ENCODE data around the gene SFRP5. TPM values are rescaled to one million over a fixed set of nuclear protein-coding genes. Genes with fewer than 3 reads are reported as not detected.

Gene SFRP5
- total and polyA plus RNA-seq, 10 of the 15 experiments (the other 5 are each of a cell fraction or from before 2014, with no cell fraction given): not detected

- TF ChIP-seq, protein P1, sequence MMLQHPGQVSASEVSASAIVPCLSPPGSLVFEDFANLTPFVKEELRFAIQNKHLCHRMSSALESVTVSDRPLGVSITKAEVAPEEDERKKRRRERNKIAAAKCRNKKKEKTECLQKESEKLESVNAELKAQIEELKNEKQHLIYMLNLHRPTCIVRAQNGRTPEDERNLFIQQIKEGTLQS (IDR thresholded peaks at IDR 0.05; ENCODE audit: borderline replicate concordance, extremely low read depth, low read depth, low read length): no peak
- TF ChIP-seq RUNX3 (IDR thresholded peaks at IDR 0.05; ENCODE audit: low read length) (no peak), FOXK2 (IDR thresholded peaks at IDR 0.05) (no peak), WRNIP1 (IDR thresholded peaks at IDR 0.05; ENCODE audit: borderline replicate concordance, low read depth, low read length) (no peak)
- TF ChIP-seq, protein P2, sequence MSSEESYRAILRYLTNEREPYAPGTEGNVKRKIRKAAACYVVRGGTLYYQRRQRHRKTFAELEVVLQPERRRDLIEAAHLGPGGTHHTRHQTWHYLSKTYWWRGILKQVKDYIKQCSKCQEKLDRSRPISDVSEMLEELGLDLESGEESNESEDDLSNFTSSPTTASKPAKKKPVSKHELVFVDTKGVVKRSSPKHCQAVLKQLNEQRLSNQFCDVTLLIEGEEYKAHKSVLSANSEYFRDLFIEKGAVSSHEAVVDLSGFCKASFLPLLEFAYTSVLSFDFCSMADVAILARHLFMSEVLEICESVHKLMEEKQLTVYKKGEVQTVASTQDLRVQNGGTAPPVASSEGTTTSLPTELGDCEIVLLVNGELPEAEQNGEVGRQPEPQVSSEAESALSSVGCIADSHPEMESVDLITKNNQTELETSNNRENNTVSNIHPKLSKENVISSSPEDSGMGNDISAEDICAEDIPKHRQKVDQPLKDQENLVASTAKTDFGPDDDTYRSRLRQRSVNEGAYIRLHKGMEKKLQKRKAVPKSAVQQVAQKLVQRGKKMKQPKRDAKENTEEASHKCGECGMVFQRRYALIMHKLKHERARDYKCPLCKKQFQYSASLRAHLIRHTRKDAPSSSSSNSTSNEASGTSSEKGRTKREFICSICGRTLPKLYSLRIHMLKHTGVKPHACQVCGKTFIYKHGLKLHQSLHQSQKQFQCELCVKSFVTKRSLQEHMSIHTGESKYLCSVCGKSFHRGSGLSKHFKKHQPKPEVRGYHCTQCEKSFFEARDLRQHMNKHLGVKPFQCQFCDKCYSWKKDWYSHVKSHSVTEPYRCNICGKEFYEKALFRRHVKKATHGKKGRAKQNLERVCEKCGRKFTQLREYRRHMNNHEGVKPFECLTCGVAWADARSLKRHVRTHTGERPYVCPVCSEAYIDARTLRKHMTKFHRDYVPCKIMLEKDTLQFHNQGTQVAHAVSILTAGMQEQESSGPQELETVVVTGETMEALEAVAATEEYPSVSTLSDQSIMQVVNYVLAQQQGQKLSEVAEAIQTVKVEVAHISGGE (CRISPR knock-in tag; IDR thresholded peaks at IDR 0.05): no peak
Observed at GRCh38 chr10:97784200-97784810, 12.5 kb upstream of the SFRP5 start (continued).

DNA sequence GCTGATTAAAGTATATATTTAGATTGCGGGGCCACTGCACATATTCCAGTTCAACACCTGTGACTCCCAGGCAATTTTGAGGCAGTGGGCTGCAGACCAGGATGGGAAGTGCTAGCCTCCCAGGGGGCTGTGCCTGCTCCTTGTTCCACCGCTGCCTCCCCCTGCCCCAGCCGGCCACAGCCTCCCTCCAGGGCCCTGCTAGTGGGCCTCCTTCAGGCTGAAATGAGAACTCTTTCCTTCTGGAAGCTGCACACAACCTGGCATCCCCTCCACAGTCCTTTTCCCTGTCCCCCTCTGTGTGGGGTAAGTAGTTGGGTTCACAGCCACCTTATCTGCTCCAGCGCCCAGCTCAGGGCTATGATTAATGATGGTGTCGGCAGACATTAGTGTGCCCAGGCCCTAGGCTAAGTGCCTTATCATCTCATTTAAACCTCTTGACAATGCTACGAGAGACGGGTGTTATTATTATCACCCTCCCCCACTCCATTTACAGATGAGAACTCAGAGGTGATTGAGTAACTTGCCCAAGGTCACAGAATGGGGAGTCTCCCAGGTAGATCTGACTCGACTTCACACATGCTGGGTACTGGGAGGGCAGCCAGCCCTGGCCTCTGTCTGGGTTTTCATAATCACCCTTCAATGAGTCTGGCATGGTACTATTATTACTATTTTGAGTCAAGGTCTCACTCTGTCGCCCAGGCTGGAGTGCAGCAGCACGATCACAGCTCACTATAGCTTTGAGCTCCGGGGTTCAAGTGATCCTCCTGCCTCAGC lies 10.8 kb upstream of the SFRP5 start:
- ChIA-PET CTCF (interaction anchor here (0.6 kb wide), 1 partner anchor 59 kb away, joined by 3 read pairs; no protein-coding TSS in a partner anchor), SMC1A (ENCODE audit: uncharacterized antibody, unreplicated experiment) (no interaction called here), POLR2A (no interaction called here), RAD21 (ENCODE audit: unreplicated experiment) (no interaction called here)
- no peaks in the 10 kb centered on the region for H3K27me3 ChIP-seq (replicated peaks in 1 of 2; ENCODE audit: control insufficient read depth in 2 of 2, insufficient read depth in 2 of 2, low read length in 1 of 2)
- 33% methylated on average over 11 of the region's 11 CpGs for WGBS (ENCODE audit: insufficient coverage, insufficient replicate concordance, low lambda C conversion rate, missing lambda C conversion rate)
- H3K4me2 ChIP-seq (ENCODE audit: control insufficient read depth, insufficient read depth): no peak overlapping the region
- in situ Hi-C loops (cut with MboI) (no loop called here), intact Hi-C loops (cut with micrococcal nuclease; ENCODE audit: unreplicated experiment) (no loop called here)
- FAIRE-seq (no peak), DNase-seq (ENCODE audit: low read depth, low spot score) (no peak), ATAC-seq (no peak)
- H3K4me3 ChIP-seq: no peak overlapping the region
- no peaks in the 10 kb centered on the region for H3K4me1 ChIP-seq (ENCODE audit: control insufficient read depth, insufficient read depth, low read length)
- H3K9me3 ChIP-seq (replicated peaks; ENCODE audit: control insufficient read depth, insufficient read depth, low read length): no peaks in the 10 kb centered on the region
- H4K20me1 ChIP-seq (ENCODE audit: control insufficient read depth, insufficient read depth): no peaks in the 10 kb centered on the region
- no peak overlapping the region for H2AFZ ChIP-seq (ENCODE audit: control insufficient read depth, low read depth, low read length)
- BruUV-seq (replicated peaks): no TSS peak
- H3K27ac ChIP-seq (ENCODE audit: control insufficient read depth, insufficient read depth): no peak overlapping the region
- H3K36me3 ChIP-seq (ENCODE audit: control insufficient read depth in 2 of 2, insufficient read depth in 2 of 2, low read length in 1 of 2): no peaks in the 10 kb centered on the region
- no peaks in the 10 kb centered on the region for H3K79me2 ChIP-seq (ENCODE audit: control insufficient read depth, insufficient read depth, low read length)
- no peak overlapping the region for H3K9ac ChIP-seq (ENCODE audit: control insufficient read depth, insufficient read depth, low read length)
- TF ChIP-seq RAD21 (IDR thresholded peaks at IDR 0.05; ENCODE audit: insufficient read depth, low read depth, low read length) (no peak), SMAD1 (IDR thresholded peaks at IDR 0.05; ENCODE audit: low read depth, partially characterized antibody) (no peak), TCF7 (IDR thresholded peaks at IDR 0.05; ENCODE audit: borderline replicate concordance) (no peak), CTCF (IDR thresholded peaks at IDR 0.05 in 2 of 3, conservative IDR thresholded peaks at IDR 0.05 in 1 of 3; ENCODE audit: control insufficient read depth in 2 of 3, extremely low read depth in 1 of 3, insufficient read depth in 1 of 3, low read depth in 3 of 3, low read length in 3 of 3) (no peak), SUPT20H (IDR thresholded peaks at IDR 0.05; ENCODE audit: borderline replicate concordance, control insufficient read depth, low read depth, low read length) (no peak), EP300 (IDR thresholded peaks at IDR 0.05; ENCODE audit: borderline replicate concordance in 1 of 2, control insufficient read depth in 1 of 2, low read depth in 2 of 2, low read length in 2 of 2) (no peak), POLR2AphosphoS5 (IDR thresholded peaks at IDR 0.05; ENCODE audit: low read length) (no peak), STAT1 (conservative IDR thresholded peaks at IDR 0.05) (no peak), MYB (IDR thresholded peaks at IDR 0.05; ENCODE audit: borderline replicate concordance, low read depth, low read length) (no peak), NRF1 (conservative IDR thresholded peaks at IDR 0.05; ENCODE audit: low read depth, low read length) (no peak), WRNIP1 (IDR thresholded peaks at IDR 0.05; ENCODE audit: borderline replicate concordance, low read depth, low read length) (no peak)
